Occipital lobe (tissue), 2 donors: ENCODE measurements around the gene ALDH3B2. TPM values are rescaled to one million over a fixed set of nuclear protein-coding genes. Genes with fewer than 3 reads are reported as not detected.
"Not testable (repeated sequence)": the region's sequence is repeated elsewhere in the genome, so short reads cannot be mapped to it uniquely, and the experiment has no call there.

Experiments used
- DNase-seq: peaks from one replicate; lab custom pipeline; 2025; lab: John Stamatoyannopoulos, UW
- total RNA-seq: library from RNA; depleted of rRNA; stranded (reverse); fragments of >200 nt; gene quantifications from one replicate; pipeline ENCODE4 v1.2.3, GENCODE V29; 2014

The ALDH3B2 gene
- total RNA-seq, 1 donor from 2014 or later, result not detected

DNA sequence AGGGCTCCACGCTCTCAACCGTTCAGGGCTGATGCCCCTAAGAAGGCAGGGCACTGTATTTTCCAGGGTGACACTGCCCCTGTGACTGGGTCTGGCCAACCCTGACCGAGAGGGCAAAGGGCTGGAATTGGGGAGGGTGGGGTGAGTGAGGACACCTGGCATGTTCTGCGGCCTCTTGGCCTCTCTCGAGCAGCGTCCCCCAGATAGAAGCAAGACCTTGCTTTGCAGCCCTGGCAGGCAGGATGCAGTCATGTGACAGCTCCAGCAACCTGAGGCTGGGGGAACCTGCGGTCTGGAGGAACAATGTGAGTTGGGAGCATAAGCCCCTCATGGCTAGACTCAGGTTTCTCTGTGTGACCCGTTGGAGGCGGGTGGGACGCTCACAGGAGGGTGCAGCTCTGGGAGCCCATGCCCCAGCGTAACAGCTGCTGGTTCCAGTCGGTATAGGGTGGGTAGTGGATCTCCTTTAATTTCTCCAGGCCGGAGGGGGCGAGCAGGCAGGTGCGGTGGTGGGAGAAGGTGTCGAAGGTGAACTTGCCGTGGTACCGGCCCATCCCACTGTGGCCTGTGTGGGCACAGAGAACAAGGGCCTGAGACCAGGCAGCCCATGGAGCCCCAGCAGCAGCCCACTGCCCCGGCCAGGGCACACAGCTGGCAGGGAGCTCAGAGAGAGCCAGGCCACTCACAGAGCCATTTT lies 11.4 kb downstream of the ALDH3B2 start:
- DNase-seq, result no peak

DNA sequence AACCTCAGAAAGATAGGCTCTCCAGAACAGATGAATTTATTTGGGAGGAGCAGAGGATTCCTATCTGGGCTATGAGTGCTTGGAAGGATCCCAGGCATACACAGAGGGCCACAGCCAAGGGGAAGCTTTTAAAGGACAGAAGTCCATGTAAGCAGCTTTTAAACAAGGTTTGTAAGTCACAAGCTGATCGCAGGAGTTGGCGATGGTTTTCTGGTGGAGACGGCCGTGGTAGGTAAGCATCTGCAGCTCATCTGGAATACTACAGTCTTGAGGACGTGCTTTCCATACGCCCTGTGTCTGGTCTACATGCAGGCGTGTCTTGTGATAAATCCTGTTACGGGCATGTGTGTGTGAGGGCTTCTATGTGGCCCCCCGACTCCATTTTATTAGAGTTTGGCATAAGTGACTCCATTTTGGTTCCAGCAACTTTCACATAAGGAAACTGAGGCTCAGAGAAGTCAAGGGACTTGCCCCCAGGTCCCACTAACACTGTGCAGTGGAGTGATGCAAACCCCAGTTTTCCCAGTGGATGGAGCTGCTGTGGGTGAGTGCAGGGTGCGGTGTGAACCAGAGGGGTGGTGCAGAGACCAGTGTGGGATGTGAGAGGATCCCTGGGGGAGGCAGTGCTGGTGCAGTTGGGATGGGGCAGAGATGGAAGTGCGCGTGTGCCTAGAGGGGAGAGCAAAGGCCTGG lies 12.1 kb downstream of the ALDH3B2 start:
- no peak for DNase-seq

DNA sequence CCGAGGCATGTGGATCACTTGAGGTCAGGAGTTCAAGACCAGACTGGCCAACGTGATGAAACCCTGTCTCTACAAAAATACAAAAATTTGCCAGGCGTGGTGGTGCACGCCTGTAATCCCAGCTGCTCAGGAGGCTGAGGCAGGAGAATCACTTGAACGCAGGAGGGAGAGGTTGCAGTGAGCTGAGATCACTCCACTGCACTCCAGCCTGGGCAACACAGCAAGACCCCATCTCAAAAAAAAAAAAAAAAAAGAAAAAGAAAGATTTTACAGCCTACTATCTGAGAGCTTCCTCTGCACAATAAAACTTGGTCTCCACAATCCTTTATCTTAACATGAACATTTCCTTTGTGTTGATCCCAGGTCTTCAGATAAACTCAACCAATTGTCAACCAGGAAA lies 13.7 kb downstream of the ALDH3B2 start:
- not testable (repeated sequence) for DNase-seq

- DNase-seq, result not testable (repeated sequence)
Measured at GRCh38 chr11:67659651-67660165, 14.7 kb downstream of the ALDH3B2 start.

- no peak for DNase-seq
Measured at GRCh38 chr11:67657300-67657699, 17.1 kb downstream of the ALDH3B2 start.

DNA sequence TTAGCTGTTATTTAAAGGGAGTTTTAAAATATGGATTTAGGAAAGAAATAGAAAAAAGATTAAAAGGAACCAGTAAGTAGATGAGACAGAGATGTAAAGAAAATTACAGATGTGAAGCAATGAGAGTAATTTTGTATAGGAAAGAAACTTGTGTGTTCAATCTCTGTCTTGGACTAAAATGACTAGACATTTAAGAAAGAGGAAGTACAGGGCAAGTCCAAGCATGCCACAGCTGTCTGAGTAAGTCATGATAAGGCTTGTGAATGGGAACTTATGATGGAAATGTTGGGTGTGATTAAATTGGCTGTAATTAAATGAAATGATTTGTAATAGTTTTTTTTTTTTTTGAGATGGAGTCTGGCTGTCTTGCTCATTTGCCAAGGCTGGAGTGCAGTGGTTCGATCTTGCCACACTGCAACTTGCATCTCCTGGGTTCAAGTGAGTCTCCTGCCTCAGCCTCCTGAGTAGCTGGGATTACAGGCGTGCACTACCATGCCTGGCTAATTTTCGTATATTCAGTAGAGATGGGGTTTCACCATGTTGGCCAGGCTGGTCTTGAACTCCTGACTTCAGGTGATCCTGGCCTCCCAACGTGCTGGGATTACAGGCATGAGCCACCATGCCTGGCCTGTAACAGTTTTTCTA lies 18.0 kb downstream of the ALDH3B2 start:
- no peak for DNase-seq

DNA sequence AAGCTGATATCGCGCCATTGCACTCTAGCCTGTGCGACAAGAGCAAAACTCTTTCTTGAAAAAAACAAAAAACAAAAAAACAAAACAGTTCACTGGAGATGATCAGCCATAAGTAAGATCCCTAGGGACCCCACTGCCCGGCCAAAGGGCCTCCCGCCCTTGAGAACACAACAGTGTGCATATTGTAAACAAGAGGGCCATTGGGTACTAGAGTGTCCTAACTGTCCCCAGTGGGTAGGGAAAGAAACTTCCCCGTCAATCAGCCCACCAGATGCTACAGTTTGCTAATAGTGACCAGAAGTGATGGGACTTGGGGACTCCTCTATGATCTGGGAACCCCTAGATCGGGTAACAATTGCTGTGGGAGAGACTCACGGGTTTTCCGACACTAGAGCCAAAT lies 20.2 kb downstream of the ALDH3B2 start:
- DNase-seq, result no peak

GRCh38 chr11:67652965-67653845 lies 21.2 kb downstream of the ALDH3B2 start:
- DNase-seq, result no peak

GRCh38 chr11:67651976-67652781 lies 22.2 kb downstream of the ALDH3B2 start:
- DNase-seq, result no peak

- DNase-seq, result no peak
Measured at GRCh38 chr11:67649634-67650510, 24.6 kb downstream of the ALDH3B2 start.

GRCh38 chr11:67648796-67649613 lies 25.4 kb downstream of the ALDH3B2 start:
- no peak for DNase-seq

DNA sequence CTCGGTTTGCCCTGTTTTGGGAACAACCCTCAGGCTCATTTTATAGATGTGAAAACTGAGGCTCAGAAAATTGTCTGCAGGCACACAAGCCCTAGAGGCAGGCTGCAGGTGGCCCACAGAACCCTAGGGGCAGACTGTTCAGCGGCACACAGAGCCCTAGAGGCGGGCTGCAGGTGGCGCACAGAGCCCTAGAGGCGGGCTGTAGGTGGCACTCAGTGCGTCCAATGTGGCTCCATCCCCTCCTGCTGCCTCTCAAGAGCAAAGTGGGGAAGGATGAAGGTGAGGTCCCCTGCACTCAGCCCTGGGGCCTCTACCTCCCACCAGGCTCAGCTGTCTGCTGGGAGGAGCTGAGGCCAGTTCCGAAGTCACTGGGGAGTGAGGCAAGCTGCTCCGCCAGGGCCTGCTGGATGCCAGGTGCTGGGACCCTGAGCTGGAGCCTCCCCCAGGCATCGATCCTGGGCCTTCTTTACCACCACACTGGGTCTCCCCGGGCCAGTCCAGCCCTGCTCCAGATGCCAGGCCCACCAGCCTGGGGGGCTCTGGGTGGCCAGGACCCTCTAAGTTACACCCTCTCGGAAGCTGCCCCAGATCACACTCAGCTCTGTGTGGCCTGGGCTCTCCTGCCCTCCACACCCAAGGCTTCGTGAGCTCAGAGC lies 26.2 kb downstream of the ALDH3B2 start:
- no peak for DNase-seq

GRCh38 chr11:67647471-67647870 lies 27.0 kb downstream of the ALDH3B2 start:
- DNase-seq, result no peak

DNA sequence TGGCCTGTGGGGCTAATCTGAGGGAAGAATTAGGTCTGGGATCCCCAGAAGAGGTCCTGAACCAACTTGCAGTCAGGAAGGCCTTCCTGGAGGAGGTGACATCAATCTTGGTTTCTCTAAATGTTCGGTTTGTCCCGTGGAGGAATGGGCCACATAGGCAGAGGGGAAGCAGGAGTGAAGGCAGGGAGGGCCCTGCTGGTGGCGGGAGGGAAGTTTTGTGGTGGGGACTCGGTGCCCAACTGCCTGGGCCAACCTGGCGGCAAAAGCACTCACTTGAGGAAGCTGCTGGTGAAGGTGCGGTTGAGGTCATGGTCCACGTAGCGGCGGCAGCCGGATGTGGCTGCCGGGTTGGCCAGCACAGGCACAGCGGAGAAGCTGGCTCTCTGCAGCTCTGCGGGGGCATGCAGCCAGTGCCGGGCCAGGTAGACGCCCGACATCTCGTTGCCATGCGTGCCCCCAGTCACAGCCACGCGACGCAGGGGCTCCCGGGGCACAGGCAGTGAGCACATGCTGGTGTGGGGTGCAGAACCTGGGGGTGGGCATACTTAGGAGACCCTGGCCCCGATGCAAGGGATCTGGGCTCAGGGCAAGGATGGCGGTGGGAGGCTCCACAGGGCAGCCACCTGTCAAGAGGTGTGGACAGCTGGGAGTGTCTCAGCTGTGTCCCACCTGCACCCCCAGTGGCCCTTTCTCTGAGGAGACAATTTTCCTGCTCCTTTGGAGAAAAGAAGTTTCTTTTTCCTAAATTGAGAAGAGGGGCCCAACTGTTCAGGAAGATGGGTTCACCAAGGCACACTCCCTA lies 27.7 kb downstream of the ALDH3B2 start:
- no peak for DNase-seq

DNA sequence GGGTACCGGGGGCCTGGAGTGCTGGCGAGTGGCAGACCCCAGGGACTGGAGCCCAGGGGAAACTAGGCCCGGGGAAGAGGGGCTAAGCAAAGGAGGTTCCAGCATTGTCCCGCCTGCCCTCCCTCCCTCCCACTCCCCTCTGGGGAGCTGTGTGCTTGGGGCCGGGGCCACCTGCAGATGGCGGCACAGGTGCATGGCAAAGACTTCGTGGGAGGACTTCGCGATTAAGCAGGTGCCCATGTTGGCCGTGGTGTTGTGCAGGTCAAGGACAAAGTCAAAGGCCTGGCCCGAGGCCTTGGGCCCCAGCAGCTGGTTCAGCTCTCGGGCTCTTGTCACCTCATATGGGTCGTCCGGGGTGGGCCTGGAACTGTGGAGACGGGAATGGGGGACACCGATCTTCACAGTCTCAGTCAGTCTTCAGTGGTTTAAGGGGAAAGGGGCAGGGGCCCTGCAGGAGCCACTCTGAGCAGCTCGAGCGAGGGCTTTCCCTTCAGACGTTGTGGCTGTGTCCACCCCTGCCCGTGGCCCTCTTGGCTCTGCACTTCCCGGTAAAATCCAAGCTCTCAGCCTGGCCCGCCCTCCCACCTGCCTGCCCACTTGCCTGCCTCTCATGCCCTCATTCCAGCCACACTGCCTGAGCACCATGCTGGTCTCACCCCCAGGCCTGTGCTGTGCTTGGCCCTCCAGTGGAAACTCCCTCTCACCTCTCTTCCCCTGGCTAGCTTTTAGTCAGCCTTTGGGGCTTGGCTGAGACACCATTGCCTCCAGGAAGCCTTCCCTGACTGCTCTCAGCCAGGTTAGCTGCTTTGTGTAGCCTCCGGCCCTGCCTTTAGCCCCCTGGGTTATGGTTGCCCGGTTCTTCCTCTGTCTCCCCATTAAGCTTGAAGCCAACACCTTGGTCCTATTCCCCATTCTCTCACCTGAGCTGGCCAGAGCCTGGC lies 28.6 kb downstream of the ALDH3B2 start:
- DNase-seq, result no peak
